HepG2 (cell line): Measurements from ENCODE around the gene ADAMTSL4. TPM values are rescaled to one million over a fixed set of nuclear protein-coding genes. Genes with fewer than 3 reads are reported as not detected.
A peak's percentile ranks its signal among the peaks of the same experiment; 100 is the strongest.

ENCODE experiments used
- ETS1 ChIP-seq: sonication (generic); formaldehyde crosslinking; IDR thresholded peaks from 2 replicates; pipeline ENCODE4 v1.4.0; 2020; ENCODE audit warnings: missing genetic modification reagents
- GATAD1 ChIP-seq: IDR thresholded peaks from 2 replicates; pipeline ENCODE4 v1.6.1; 2016; ENCODE audit warnings: missing genetic modification reagents, missing compliant biosample characterization
- GLMP ChIP-seq: sonication (generic); formaldehyde crosslinking; IDR thresholded peaks from 2 replicates; pipeline ENCODE4 v1.9.0; 2021; ENCODE audit warnings: missing genetic modification reagents, mild to moderate bottlenecking, borderline replicate concordance
- HCFC1 ChIP-seq: fragments of 150-350 bp; IDR thresholded peaks from 2 replicates; pipeline ENCODE4 v1.6.1; 2014; ENCODE audit warnings: low read depth, low read length
- NAIF1 ChIP-seq: sonication (generic); formaldehyde crosslinking; IDR thresholded peaks from 2 replicates; pipeline ENCODE4 v1.5.0; 2020; ENCODE audit warnings: mild to moderate bottlenecking, missing genetic modification reagents, borderline replicate concordance
- NFE2L1 ChIP-seq: sonication (generic); formaldehyde crosslinking; IDR thresholded peaks from 2 replicates; pipeline ENCODE4 v1.4.0; 2020; ENCODE audit warnings: missing genetic modification reagents, mild to moderate bottlenecking, borderline replicate concordance
- PATZ1 ChIP-seq: sonication (generic); formaldehyde crosslinking; IDR thresholded peaks from 2 replicates; pipeline ENCODE4 v1.4.0; 2020; ENCODE audit warnings: missing genetic modification reagents
- PHF21A ChIP-seq: sonication (generic); formaldehyde crosslinking; IDR thresholded peaks from 2 replicates; pipeline ENCODE4 v1.5.0; 2020; ENCODE audit warnings: mild to moderate bottlenecking, missing genetic modification reagents
- SP5 ChIP-seq: IDR thresholded peaks from 2 replicates; pipeline ENCODE4 v1.6.1; 2016; ENCODE audit warnings: low read depth, borderline replicate concordance
- ZNF276 ChIP-seq: sonication (generic); formaldehyde crosslinking; IDR thresholded peaks from 2 replicates; pipeline ENCODE4 v1.4.0; 2020; ENCODE audit warnings: mild to moderate bottlenecking, low read depth, missing genetic modification reagents
- ZNF318 ChIP-seq: sonication (generic); formaldehyde crosslinking; IDR thresholded peaks from 2 replicates; pipeline ENCODE4 v1.4.0; 2020; ENCODE audit warnings: mild to moderate bottlenecking, missing genetic modification reagents
- ZNF644 ChIP-seq: IDR thresholded peaks from 2 replicates; pipeline ENCODE4 v1.6.1; 2016; ENCODE audit warnings: low read depth
- ZNF713 ChIP-seq: sonication (generic); formaldehyde crosslinking; IDR thresholded peaks from 2 replicates; pipeline ENCODE4 v1.4.0; 2020; ENCODE audit warnings: mild to moderate bottlenecking, missing genetic modification reagents
- polyA plus RNA-seq, 8 experiments: library from polyadenylated mRNA; depleted of rRNA in 3 of 8; stranded (reverse) in 7 of 8; unstranded in 1 of 8; fragments of >200 nt; fragmentation: Illumina TruSeq in 4 of 8; extraction: Trizol in 4 of 8; gene quantifications; 2 replicates each; pipeline versions ENCODE4 v1.2.1 to v1.2.3, GENCODE V29; 2011 to 2016; ENCODE audit warnings: low read depth in 4 of 8, missing spikeins in 1 of 8, mixed read lengths in 1 of 8; ENCODE audit not compliant: insufficient read depth in 1 of 8
- total RNA-seq, 5 experiments: library from RNA; depleted of rRNA; stranded (reverse); fragments of >200 nt; fragmentation: Illumina TruSeq; extraction: Trizol; gene quantifications; 2 replicates each; pipeline ENCODE4 v1.2.3, GENCODE V29; 2016; ENCODE audit warnings: low read depth in 1 of 5

Gene ADAMTSL4
- total and polyA plus RNA-seq, 2 of the 13 experiments (the other 11 are each of a cell fraction or from before 2014, with no cell fraction given) = 3.9 to 16.4 TPM

- no peak for TF ChIP-seq ZNF318 (CRISPR knock-in tag)
- TF ChIP-seq ZNF276 (CRISPR knock-in tag) = no peak; the same call in 1 of the 2 replicates
- no peak for TF ChIP-seq ETS1 (CRISPR knock-in tag)
- no peak for TF ChIP-seq ZNF644 (CRISPR knock-in tag)
- peak; percentile 25; the same call in 1 of the 2 replicates for TF ChIP-seq PATZ1
- peak; percentile 8; the same call in 1 of the 2 replicates for TF ChIP-seq HCFC1
- no peak for TF ChIP-seq NAIF1 (CRISPR knock-in tag)
- TF ChIP-seq SP5 = 0 out of 2 replicates have a peak, but pooled peaks have one; percentile 20
- TF ChIP-seq ZNF713 (CRISPR knock-in tag) = no peak
- peak; percentile 62 for TF ChIP-seq GATAD1
- no peak for TF ChIP-seq GLMP (CRISPR knock-in tag)
- TF ChIP-seq NFE2L1 (CRISPR knock-in tag) = no peak
- peak; percentile 85 for TF ChIP-seq PHF21A
These were observed 30.1 kb downstream of the ADAMTSL4 start, which contains the start of gene MCL1 (continued) for GRCh38 chr1:150579110-150579944.
